Natural killer cell treated with Interleukin-12 subunit alpha and Interleukin-12 subunit beta and Interleukin-15 and Interleukin-18, amount 100 ng/mL, for 72 hours (primary cell): Measurements from ENCODE around the gene NBAS. TPM values are rescaled to one million over a fixed set of nuclear protein-coding genes. Genes with fewer than 3 reads are reported as not detected.

Experiments
- ATAC-seq, 2 donors: fragments of 150-1000 bp; cut with Tn5 transposase in 1 of 2; sonication (Bioruptor Pico), chemical (Tn5 transposase) in 1 of 2; 2 replicates each; pipeline ENCODE4 v1.10.0; 2021
- DNase-seq: peaks from one replicate; pipeline ENCODE4 v3.0.0; 2022; ENCODE audit warnings: low spot score
- H3K27ac Mint-ChIP-seq, 2 donors: 1 replicate in 1 of 2; 2 replicates in 1 of 2; pipeline ENCODE4 v1.8.0; 2022; ENCODE audit warnings: mixed read lengths in 2 of 2, mild to moderate bottlenecking in 1 of 2, moderate library complexity in 1 of 2
- H3K27me3 Mint-ChIP-seq, 2 donors: 1 replicate in 1 of 2; 2 replicates in 1 of 2; pipeline ENCODE4 v1.8.0; 2022; ENCODE audit warnings: mixed read lengths in 2 of 2
- H3K36me3 Mint-ChIP-seq: one replicate; pipeline ENCODE4 v1.8.0; 2022; ENCODE audit warnings: mixed read lengths
- H3K4me1 Mint-ChIP-seq, 2 donors: 1 replicate in 1 of 2; 2 replicates in 1 of 2; pipeline ENCODE4 v1.8.0; 2022; ENCODE audit warnings: low read depth in 2 of 2, mixed read lengths in 2 of 2, mild to moderate bottlenecking in 1 of 2
- H3K4me3 Mint-ChIP-seq: one replicate; pipeline ENCODE4 v1.8.0; 2022; ENCODE audit warnings: mixed read lengths
- H3K9me3 Mint-ChIP-seq: 2 replicates; pipeline ENCODE4 v1.8.0; 2022; ENCODE audit warnings: mixed read lengths
- total RNA-seq, 2 donors: library from RNA; stranded (reverse); gene quantifications; one replicate each; pipeline ENCODE4 v1.2.3, GENCODE V29; 2022

Gene NBAS
- total RNA-seq, 2 donors from 2014 or later, result 39.0 to 49.5 TPM

- no peak for ATAC-seq
- Mint-ChIP-seq H3K4me1 (peaks cover 25 to 31% of the 10 kb centered on the region in 2 donors), H3K9me3 (no peaks in the 10 kb centered on the region), H3K4me3 (peak overlapping the region; percentile 95), H3K27ac (peak overlapping the region in 1 of 2 donors; percentile 91), H3K36me3 (no peaks in the 10 kb centered on the region), H3K27me3 (peaks cover 16 to 19% of the 10 kb centered on the region in 2 donors)
- DNase-seq, result no peak
Measured at GRCh38 chr2:15559379-15560139, 1.6 kb downstream of the NBAS start.

- no peak overlapping the region for H3K4me3 Mint-ChIP-seq
- H3K36me3 Mint-ChIP-seq, result no peaks in the 10 kb centered on the region
- H3K4me1 Mint-ChIP-seq, result peaks cover 25 to 30% of the 10 kb centered on the region in 2 donors
- ATAC-seq (no peak), DNase-seq (no peak)
- no peak overlapping the region for H3K27ac Mint-ChIP-seq
- peaks cover 3 to 4% of the 10 kb centered on the region in 2 donors for H3K27me3 Mint-ChIP-seq
- no peaks in the 10 kb centered on the region for H3K9me3 Mint-ChIP-seq
Measured at GRCh38 chr2:15557887-15558311, 3.2 kb downstream of the NBAS start.

GRCh38 chr2:15556311-15556930 is 4.7 kb downstream of the NBAS start:
- H3K36me3 Mint-ChIP-seq, result peaks cover 6% of the 10 kb centered on the region
- no peak for ATAC-seq
- H3K4me3 Mint-ChIP-seq, result no peak overlapping the region
- H3K4me1 Mint-ChIP-seq, result peaks cover 16 to 23% of the 10 kb centered on the region in 2 donors
- no peaks in the 10 kb centered on the region for H3K27me3 Mint-ChIP-seq
- H3K27ac Mint-ChIP-seq, result no peak overlapping the region
- H3K9me3 Mint-ChIP-seq, result no peaks in the 10 kb centered on the region
- no peak for DNase-seq

GRCh38 chr2:15555760-15556193 is 5.4 kb downstream of the NBAS start:
- no peaks in the 10 kb centered on the region for H3K27me3 Mint-ChIP-seq
- H3K27ac Mint-ChIP-seq, result no peak overlapping the region
- no peak for ATAC-seq
- H3K4me1 Mint-ChIP-seq, result peaks cover 13 to 21% of the 10 kb centered on the region in 2 donors
- peaks cover 6% of the 10 kb centered on the region for H3K36me3 Mint-ChIP-seq
- no peak overlapping the region for H3K4me3 Mint-ChIP-seq
- DNase-seq, result no peak
- H3K9me3 Mint-ChIP-seq, result no peaks in the 10 kb centered on the region

GRCh38 chr2:15554525-15555218 is 6.5 kb downstream of the NBAS start:
- no peak overlapping the region for H3K4me3 Mint-ChIP-seq
- ATAC-seq, result no peak
- no peak for DNase-seq
- H3K4me1 Mint-ChIP-seq, result peaks cover 5 to 12% of the 10 kb centered on the region in 2 donors
- H3K27me3 Mint-ChIP-seq, result no peaks in the 10 kb centered on the region
- no peaks in the 10 kb centered on the region for H3K9me3 Mint-ChIP-seq
- H3K27ac Mint-ChIP-seq, result no peak overlapping the region
- H3K36me3 Mint-ChIP-seq, result peaks cover 6% of the 10 kb centered on the region

GRCh38 chr2:15553951-15554350 is 7.2 kb downstream of the NBAS start:
- Mint-ChIP-seq H3K4me1 (peaks cover 5 to 8% of the 10 kb centered on the region in 2 donors), H3K9me3 (no peaks in the 10 kb centered on the region), H3K27ac (no peak overlapping the region), H3K36me3 (peaks cover 6% of the 10 kb centered on the region), H3K4me3 (no peak overlapping the region), H3K27me3 (no peaks in the 10 kb centered on the region)
- DNase-seq, result no peak
- no peak for ATAC-seq

GRCh38 chr2:15553519-15553918 is 7.6 kb downstream of the NBAS start:
- H3K9me3 Mint-ChIP-seq, result no peaks in the 10 kb centered on the region
- DNase-seq, result no peak
- peaks cover 6% of the 10 kb centered on the region for H3K36me3 Mint-ChIP-seq
- H3K4me3 Mint-ChIP-seq, result no peak overlapping the region
- no peak overlapping the region for H3K27ac Mint-ChIP-seq
- no peak for ATAC-seq
- no peaks in the 10 kb centered on the region for H3K27me3 Mint-ChIP-seq
- peaks cover 5 to 8% of the 10 kb centered on the region in 2 donors for H3K4me1 Mint-ChIP-seq

- Mint-ChIP-seq H3K4me1 (no peaks in the 10 kb centered on the region), H3K9me3 (no peaks in the 10 kb centered on the region), H3K4me3 (no peak overlapping the region), H3K27ac (peak overlapping the region in 1 of 2 donors; percentile 8), H3K27me3 (no peaks in the 10 kb centered on the region), H3K36me3 (peaks cover 6% of the 10 kb centered on the region)
- no peak for ATAC-seq
- DNase-seq, result no peak
Measured at GRCh38 chr2:15548974-15549373, 12.2 kb downstream of the NBAS start.

GRCh38 chr2:15547115-15547876 is 13.8 kb downstream of the NBAS start:
- Mint-ChIP-seq H3K4me1 (no peaks in the 10 kb centered on the region), H3K27me3 (no peaks in the 10 kb centered on the region), H3K36me3 (peaks cover 3% of the 10 kb centered on the region), H3K9me3 (no peaks in the 10 kb centered on the region), H3K4me3 (no peak overlapping the region), H3K27ac (no peak overlapping the region)
- no peak for DNase-seq
- no peak for ATAC-seq

- Mint-ChIP-seq H3K4me1 (no peaks in the 10 kb centered on the region), H3K27ac (no peak overlapping the region), H3K4me3 (no peak overlapping the region), H3K9me3 (no peaks in the 10 kb centered on the region), H3K36me3 (no peaks in the 10 kb centered on the region), H3K27me3 (no peaks in the 10 kb centered on the region)
- ATAC-seq (no peak), DNase-seq (no peak)
Measured at GRCh38 chr2:15546297-15547098, 14.6 kb downstream of the NBAS start.

GRCh38 chr2:15544227-15544626 is 16.9 kb downstream of the NBAS start:
- ATAC-seq (no peak), DNase-seq (no peak)
- no peaks in the 10 kb centered on the region for H3K36me3 Mint-ChIP-seq
- no peak overlapping the region for H3K27ac Mint-ChIP-seq
- no peaks in the 10 kb centered on the region for H3K9me3 Mint-ChIP-seq
- H3K4me3 Mint-ChIP-seq, result no peak overlapping the region
- H3K27me3 Mint-ChIP-seq, result no peaks in the 10 kb centered on the region
- H3K4me1 Mint-ChIP-seq, result no peaks in the 10 kb centered on the region

- Mint-ChIP-seq H3K9me3 (no peaks in the 10 kb centered on the region), H3K4me3 (no peak overlapping the region), H3K36me3 (no peaks in the 10 kb centered on the region), H3K4me1 (no peaks in the 10 kb centered on the region), H3K27ac (no peak overlapping the region), H3K27me3 (no peaks in the 10 kb centered on the region)
- DNase-seq (no peak), ATAC-seq (no peak)
Measured at GRCh38 chr2:15543541-15543940, 17.6 kb downstream of the NBAS start.

GRCh38 chr2:15543053-15543452 is 18.1 kb downstream of the NBAS start:
- no peaks in the 10 kb centered on the region for H3K4me1 Mint-ChIP-seq
- H3K27ac Mint-ChIP-seq, result no peak overlapping the region
- H3K36me3 Mint-ChIP-seq, result no peaks in the 10 kb centered on the region
- no peak overlapping the region for H3K4me3 Mint-ChIP-seq
- DNase-seq, result no peak
- H3K9me3 Mint-ChIP-seq, result no peaks in the 10 kb centered on the region
- H3K27me3 Mint-ChIP-seq, result no peaks in the 10 kb centered on the region
- ATAC-seq, result no peak
